GM18498 (cell line): ENCODE results near the gene CACNB2.

ENCODE experiments used
- ATAC-seq: cut with Tn5 transposase; IDR thresholded peaks from one replicate; pipeline ENCODE4 v1.9.1; 2021; ENCODE audit warnings: mild to moderate bottlenecking, moderate library complexity; ENCODE audit not compliant: unreplicated experiment

CACNB2 gene

DNA sequence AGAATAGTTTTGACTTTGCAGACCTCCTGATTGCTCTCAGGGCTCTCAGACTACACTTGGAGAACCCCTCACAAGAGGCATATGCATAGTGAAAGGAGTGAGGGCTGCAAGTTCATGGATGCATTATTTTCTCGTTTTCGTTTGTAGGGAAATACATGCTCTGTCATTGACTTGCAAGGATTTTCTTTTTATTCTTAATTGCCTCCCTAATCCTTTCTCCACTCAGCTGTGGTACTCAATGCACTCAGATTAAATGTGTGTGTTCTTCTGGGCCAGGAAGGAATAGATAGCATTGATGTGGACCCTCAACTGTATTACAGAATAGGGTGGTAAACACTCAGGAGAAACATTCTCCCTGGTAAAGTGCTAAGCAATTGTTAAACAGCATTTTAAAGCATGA is 188.7 kb downstream of the CACNB2 start:
- no peak for ATAC-seq

DNA sequence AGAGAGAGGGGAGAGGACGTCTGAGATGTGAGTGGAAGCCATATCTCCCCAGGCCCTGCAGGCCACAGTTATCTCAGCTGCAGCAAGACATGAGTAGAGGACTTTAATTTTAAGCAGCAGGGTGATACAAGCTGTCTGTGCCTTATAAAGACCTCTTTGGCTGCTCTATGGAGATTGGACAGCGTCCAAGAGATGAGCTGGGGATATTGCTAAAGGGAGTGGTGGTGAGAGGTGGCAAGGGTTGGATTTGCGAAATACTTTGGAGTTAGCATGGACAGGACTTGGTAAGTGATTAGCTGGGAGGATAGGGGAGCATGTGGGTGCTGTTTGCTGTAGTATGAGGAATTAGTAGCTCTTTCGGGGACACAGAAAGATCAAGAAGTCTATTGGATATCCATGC is 191.8 kb downstream of the CACNB2 start:
- no peak for ATAC-seq

GRCh38 chr10:18332484-18332883 is 192.3 kb downstream of the CACNB2 start:
- ATAC-seq = no peak

DNA sequence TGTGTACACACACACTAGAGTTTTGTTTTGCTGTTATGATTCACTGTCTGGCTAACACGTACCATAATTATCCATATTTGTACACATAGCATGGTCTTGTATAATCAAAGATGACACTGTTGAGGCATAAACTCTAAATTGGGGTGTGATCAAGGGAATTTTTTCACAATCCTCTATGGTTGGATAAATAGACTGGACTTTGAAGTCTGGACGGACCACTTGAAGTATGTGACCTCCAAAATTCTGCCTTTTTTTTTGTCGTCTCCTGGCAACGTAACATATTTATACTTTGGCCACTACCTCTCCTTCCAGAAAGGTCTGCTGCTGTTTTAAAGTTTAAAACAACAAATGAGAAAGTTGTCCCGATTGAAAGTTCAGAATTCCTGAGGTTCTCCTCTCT is 193.4 kb downstream of the CACNB2 start:
- no peak for ATAC-seq

DNA sequence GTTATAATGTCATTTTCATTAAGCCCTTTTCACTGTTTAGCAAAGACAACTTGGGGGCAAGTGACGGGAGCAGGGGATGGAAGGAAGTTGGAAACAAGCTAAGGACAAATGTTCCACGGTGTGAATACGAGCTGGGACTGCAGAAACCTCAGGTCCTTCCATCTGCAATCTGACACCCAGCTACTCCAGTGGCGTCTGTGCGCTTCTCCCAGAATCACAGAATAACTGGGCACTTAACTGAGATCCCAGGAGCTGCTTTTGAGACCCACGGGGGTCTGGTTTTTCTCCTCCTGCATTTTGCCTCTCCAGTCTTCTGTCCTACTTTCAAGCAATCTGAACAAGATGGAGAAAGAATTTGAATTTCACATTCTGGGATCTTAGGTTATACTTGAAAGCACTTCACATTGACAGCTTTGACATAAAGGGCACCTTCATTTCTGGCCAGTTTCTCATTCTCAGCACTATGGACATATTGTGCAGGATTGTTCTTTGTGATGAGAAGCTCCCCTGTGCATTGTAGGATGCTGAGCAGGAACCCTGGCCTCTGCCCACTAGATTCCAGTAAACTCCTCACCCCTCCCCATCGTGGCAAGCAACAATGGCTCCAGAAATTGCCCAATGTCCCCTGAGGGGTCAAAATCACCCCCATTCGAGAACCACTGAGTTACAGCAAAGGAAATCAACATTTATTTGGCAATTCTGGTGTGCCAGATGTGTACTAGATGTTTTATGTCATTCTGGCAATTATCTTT is 194.1 kb downstream of the CACNB2 start:
- ATAC-seq = no peak

DNA sequence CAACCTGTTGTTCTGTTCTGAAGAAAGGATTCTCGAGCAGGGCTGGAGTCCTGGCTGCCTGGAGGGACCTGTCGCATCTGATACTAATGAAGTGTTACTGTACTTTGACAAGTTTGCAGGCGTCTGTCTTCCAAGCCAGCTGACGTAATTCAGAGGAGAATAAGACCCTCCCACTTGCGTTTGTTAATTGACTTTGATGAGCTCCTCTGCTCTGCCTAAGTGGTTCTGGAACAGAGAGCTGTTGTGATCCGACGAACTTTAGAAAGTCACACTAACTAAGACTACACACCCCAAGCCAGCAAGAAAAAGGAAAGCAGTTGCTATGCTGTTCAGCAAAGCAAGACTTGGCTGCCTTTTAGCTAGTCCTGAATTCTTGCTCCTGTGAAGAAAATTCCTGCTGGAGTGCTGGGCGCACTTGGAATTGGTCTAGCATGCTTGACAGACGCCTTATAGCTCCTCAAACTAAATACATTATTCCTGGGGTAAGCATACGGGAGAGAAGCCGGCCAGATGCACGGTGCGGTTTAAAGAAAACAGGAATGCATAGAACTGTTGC is 200.3 kb downstream of the CACNB2 start:
- no peak for ATAC-seq

GRCh38 chr10:18341055-18341454 is 200.8 kb downstream of the CACNB2 start:
- no peak for ATAC-seq

- ATAC-seq = no peak
Observed at GRCh38 chr10:18343573-18343972, 203.3 kb downstream of the CACNB2 start.

GRCh38 chr10:18345308-18345707 is 205.1 kb downstream of the CACNB2 start:
- no peak for ATAC-seq

GRCh38 chr10:18350340-18350739 is 210.1 kb downstream of the CACNB2 start:
- ATAC-seq = no peak

DNA sequence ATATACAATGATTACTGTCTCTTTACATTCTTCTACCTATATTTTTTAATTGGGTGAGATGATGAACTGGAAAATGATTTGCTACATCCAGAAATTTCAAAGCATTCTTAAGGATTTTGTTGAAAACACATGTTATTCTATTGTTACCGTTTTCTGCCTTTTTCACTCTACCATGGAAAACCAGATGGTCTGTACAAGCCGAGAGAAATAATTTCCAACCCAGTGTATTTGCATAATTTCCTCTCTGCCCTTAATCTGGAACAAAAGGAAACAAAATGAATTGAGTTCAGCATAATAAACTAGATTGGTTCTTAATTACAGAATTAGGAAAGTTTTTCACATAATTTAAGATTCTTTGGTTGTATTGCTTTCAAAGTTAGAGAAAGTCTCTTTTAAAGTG is 211.2 kb downstream of the CACNB2 start:
- ATAC-seq = no peak

DNA sequence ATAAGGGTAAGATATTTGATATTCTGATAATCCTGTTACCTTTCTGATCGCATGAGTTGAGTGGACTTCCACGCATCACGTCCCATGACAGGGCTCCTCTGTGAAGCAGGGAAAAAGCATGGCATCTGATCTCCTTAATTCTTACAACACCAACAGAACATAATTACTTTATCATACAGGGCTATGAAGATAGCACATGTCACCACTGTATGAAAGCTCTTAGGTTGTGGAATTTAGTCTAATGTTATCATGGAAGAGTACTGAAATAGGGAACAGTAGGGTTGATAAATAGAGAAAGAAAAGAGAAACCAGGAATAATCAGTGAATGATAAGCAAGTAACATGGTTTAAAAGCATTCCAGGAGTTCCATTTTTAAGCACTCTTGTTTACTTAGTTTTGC is 212.0 kb downstream of the CACNB2 start:
- ATAC-seq = no peak

GRCh38 chr10:18359812-18360211 is 219.6 kb downstream of the CACNB2 start:
- ATAC-seq = no peak

GRCh38 chr10:18362892-18363291 is 222.7 kb downstream of the CACNB2 start:
- ATAC-seq = no peak

DNA sequence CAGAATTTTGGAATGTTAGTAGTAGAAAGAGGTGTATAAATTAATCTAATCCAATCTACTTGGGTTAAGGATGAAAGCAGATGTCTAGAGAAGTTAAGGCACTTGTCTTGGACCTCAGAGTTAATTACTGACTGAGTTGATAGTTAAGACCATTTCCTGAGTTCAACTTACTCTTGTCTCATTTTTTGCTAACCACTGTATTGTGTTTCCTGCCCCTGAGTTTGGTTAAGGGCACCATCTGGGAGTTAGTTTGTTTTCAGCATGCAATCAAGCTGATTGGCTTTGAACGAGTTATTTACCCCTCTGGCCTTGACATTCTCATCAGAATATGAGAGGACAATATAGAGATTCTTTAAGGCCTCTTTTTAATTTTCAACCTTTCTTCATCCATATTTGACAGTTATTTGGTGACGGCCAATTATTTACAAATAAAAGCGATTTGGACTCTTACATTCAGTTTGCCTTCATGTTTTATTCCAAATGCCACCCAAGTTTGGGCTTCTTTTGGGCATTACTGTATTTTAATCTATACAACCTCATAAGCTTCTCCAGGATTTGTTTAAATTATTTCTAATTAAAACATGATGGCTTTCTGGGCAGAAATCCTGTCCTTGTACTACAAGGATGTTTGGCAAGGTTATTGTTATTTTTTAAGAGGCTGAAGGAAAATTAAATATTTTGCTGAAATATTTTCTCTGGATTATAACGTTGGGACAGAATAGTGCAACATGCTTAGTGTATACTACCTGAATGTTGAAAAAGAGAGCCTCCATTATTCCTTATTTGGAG is 225.0 kb downstream of the CACNB2 start:
- no peak for ATAC-seq

DNA sequence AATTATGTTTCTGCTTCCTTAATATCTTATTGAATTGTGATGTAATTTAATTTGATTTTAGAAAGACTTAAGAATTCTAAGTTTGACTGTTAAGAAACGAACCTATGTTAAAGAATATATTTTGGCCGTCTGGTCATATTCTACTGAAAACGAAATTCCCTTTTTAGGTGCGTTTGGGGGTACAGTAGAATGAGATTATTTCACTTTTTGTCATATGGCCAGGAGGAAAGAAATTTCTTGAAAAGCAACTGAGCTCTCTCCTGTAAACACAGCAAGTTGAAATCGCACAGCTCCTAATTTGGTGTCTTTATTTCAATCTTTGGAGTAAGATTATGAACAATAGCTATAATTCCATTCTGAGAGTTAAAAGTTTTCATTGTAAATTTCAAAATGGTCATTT is 227.6 kb downstream of the CACNB2 start:
- ATAC-seq = no peak

GRCh38 chr10:18368273-18368672 is 228.0 kb downstream of the CACNB2 start:
- no peak for ATAC-seq

GRCh38 chr10:18368682-18369081 is 228.5 kb downstream of the CACNB2 start:
- no peak for ATAC-seq

DNA sequence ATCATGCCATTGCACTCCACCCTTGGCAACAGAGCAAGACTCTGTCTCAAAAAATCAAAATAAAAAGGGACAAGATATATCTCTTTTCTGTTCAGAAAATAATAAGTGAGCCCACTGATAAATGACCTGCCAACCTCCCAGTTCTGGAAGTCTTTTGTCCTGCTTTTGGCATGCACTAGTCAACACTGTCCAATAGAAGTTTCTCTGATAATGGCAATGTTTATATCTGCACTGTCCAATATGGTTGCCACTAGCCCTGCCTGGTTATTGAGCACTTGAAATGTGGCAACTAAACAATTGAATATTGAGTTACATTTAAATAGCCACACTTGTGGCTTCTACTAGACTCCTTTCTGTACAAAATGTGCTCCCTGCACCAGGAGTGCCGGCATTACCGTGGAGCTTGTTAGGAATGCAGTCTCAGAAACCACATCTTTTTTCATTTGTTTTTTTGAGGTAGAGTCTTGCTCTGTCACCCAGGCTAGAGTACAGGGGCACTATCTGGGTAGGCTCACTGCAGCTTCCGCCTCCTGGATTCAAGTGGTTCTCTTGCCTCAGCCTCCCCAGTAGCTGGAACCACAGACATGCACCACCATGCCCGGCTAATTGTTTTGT is 229.7 kb downstream of the CACNB2 start:
- ATAC-seq = no peak

DNA sequence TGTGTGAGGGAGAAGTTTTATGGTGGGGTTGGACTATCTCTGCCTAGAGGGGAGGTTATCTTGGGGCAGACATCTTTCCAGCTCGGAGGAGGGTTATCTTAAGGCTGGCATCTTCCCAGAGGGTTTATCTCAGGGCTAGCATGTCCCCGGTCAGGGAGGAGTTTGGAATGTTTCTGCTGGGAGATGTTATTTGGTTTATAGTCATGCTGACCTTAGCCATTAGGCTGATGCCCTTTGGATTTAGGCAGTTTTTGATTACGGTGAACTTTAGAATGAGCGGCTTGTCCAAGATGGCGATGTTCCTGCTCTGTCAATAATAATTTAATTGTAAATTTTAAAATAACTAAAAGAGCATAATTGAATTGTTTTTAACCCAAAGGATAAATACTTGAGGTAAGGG is 236.4 kb downstream of the CACNB2 start:
- no peak for ATAC-seq

DNA sequence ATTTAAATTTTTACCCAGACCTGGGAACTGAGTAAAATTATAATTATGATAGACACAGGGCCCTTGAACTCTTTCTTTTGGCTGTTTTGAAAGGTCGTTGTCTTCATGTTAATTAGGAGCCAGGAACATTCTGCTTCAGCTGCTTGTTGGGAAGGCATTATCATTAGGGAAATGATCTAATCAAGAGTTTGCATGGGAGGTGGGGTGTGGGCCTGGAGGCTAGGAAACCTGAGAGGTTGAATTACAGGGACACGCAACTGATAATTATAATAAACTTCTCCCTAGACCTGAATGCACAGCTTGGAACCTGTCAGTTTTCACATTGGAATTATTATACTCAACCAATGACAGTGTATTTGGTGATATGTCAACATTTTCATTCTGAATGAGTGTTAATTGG is 237.7 kb downstream of the CACNB2 start:
- ATAC-seq = no peak

DNA sequence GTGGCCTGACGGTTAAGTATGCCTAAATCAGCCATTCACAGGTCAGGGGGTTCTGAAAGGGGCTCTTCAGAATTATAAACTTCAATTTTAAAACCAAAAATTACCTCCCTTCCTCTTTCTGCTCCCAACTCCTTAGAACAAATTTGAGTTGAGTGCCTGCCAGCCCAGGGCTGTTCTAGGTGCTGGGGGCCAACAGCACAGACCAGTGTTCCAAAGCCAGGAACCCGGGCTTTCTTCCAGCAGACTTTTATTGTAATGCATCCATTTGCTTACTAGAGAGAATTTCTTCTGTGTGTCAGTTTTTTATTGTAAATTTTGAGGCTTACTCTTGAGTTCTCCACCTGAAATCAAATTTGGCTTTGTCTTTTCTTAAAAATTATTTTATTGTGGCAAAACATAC is 238.5 kb downstream of the CACNB2 start:
- no peak for ATAC-seq
